DND-41 (cell line): ENCODE results near the gene SLC25A45.

Experiments
- ATAC-seq: fragments of 200-7000 bp; cut with Tn5 transposase; 3 replicates; pipeline ENCODE4 v1.9.1; 2021; ENCODE audit warnings: low read depth; ENCODE audit not compliant: insufficient read depth
- DNase-seq: peaks from one replicate; pipeline ENCODE4 v3.0.0-alpha.2; 2020
- H2AFZ ChIP-seq: 2 replicates; pipeline ENCODE4 v1.6.0; 2012; ENCODE audit warnings: low read depth, low read length
- H3K27ac ChIP-seq: 2 replicates; pipeline ENCODE4 v1.5.1; 2012; ENCODE audit warnings: low read length, inconsistent platforms
- H3K27me3 ChIP-seq: fragments of 200-600 bp; sonication (generic); 2 replicates; pipeline ENCODE4 v1.6.0; 2012; ENCODE audit warnings: low read length, mild to moderate bottlenecking, inconsistent platforms; ENCODE audit not compliant: insufficient read depth, poor library complexity
- H3K36me3 ChIP-seq: 2 replicates; pipeline ENCODE4 v1.5.1; 2012; ENCODE audit warnings: low read length, inconsistent platforms; ENCODE audit not compliant: insufficient read depth
- H3K4me1 ChIP-seq: 2 replicates; pipeline ENCODE4 v1.5.1; 2012; ENCODE audit warnings: mild to moderate bottlenecking, low read length; ENCODE audit not compliant: insufficient read depth
- H3K4me2 ChIP-seq: 2 replicates; pipeline ENCODE4 v1.6.0; 2012; ENCODE audit warnings: mild to moderate bottlenecking, moderate library complexity, low read length, inconsistent platforms; ENCODE audit not compliant: insufficient read depth
- H3K4me3 ChIP-seq, 2 experiments: fragments of 200-600 bp in 1 of 2; shearing (Covaris generic) in 1 of 2; 2 replicates each; pipeline ENCODE4 v1.5.1; 2012 to 2016; ENCODE audit warnings: inconsistent platforms in 2 of 2, low read length in 2 of 2, mild to moderate bottlenecking in 2 of 2, low read depth in 1 of 2, moderate library complexity in 1 of 2
- H3K79me2 ChIP-seq: 2 replicates; pipeline ENCODE4 v1.6.0; 2012; ENCODE audit warnings: low read length, inconsistent platforms; ENCODE audit not compliant: insufficient read depth
- H3K9ac ChIP-seq: 2 replicates; pipeline ENCODE4 v1.6.0; 2012; ENCODE audit warnings: low read depth, mild to moderate bottlenecking, inconsistent platforms, low read length, moderate library complexity
- H3K9me3 ChIP-seq: 2 replicates; pipeline ENCODE4 v1.5.1; 2012; ENCODE audit warnings: low read length, moderate library complexity, mild to moderate bottlenecking, inconsistent platforms; ENCODE audit not compliant: insufficient read depth, severe bottlenecking
- H4K20me1 ChIP-seq: 2 replicates; pipeline ENCODE4 v1.6.0; 2012; ENCODE audit warnings: low read length; ENCODE audit not compliant: insufficient read depth
- CTCF ChIP-seq: IDR thresholded peaks from 2 replicates; pipeline ENCODE4 v1.5.1; 2012; ENCODE audit warnings: borderline replicate concordance, low read length, moderate library complexity, mild to moderate bottlenecking; ENCODE audit not compliant: poor library complexity, severe bottlenecking; ENCODE audit errors: extremely low read depth
- EZH2 ChIP-seq: IDR thresholded peaks from 3 replicates; pipeline ENCODE4 v1.6.1; 2012; ENCODE audit warnings: borderline replicate concordance, low read depth, mild to moderate bottlenecking, moderate library complexity, low read length, inconsistent platforms; ENCODE audit not compliant: severe bottlenecking

The SLC25A45 gene

GRCh38 chr11:65410936-65411680 is 28.7 kb upstream of the SLC25A45 start:
- Histone ChIP-seq H3K9ac (no peak overlapping the region), H3K79me2 (no peaks in the 10 kb centered on the region), H3K9me3 (no peaks in the 10 kb centered on the region), H3K4me3 (no peak overlapping the region), H3K36me3 (peaks cover 54% of the 10 kb centered on the region), H2AFZ (no peak overlapping the region), H4K20me1 (no peaks in the 10 kb centered on the region), H3K4me1 (peaks cover 4% of the 10 kb centered on the region), H3K27ac (no peak overlapping the region), H3K27me3 (no peaks in the 10 kb centered on the region), H3K4me2 (no peak overlapping the region)
- TF ChIP-seq CTCF (no peak), EZH2 (no peak)
- ATAC-seq (no peak), DNase-seq (no peak)

- no peak for TF ChIP-seq EZH2
- no peak for TF ChIP-seq CTCF
- Histone ChIP-seq H3K36me3 (peaks cover 59% of the 10 kb centered on the region), H3K27me3 (no peaks in the 10 kb centered on the region), H3K4me2 (no peak overlapping the region), H4K20me1 (peaks cover 7% of the 10 kb centered on the region; the same call in 1 of the 2 replicates), H2AFZ (no peak overlapping the region), H3K79me2 (no peaks in the 10 kb centered on the region; the same call in 1 of the 2 replicates), H3K9ac (no peak overlapping the region), H3K4me3 (no peak overlapping the region), H3K4me1 (no peaks in the 10 kb centered on the region), H3K27ac (no peak overlapping the region), H3K9me3 (no peaks in the 10 kb centered on the region)
- no peak for ATAC-seq
- no peak for DNase-seq
These were observed 22.3 kb upstream of the SLC25A45 start for GRCh38 chr11:65404638-65405339.

GRCh38 chr11:65404210-65404609 is 21.8 kb upstream of the SLC25A45 start:
- no peaks in the 10 kb centered on the region for H3K9me3 ChIP-seq
- peaks cover 59% of the 10 kb centered on the region for H3K36me3 ChIP-seq
- H3K4me1 ChIP-seq = no peaks in the 10 kb centered on the region
- no peak overlapping the region for H3K4me2 ChIP-seq
- ATAC-seq = no peak
- DNase-seq = no peak
- H4K20me1 ChIP-seq = peaks cover 11% of the 10 kb centered on the region
- H3K27ac ChIP-seq = no peak overlapping the region
- H2AFZ ChIP-seq = no peak overlapping the region
- no peaks in the 10 kb centered on the region; the same call in 1 of the 2 replicates for H3K79me2 ChIP-seq
- no peak overlapping the region for H3K9ac ChIP-seq
- H3K27me3 ChIP-seq = no peaks in the 10 kb centered on the region
- TF ChIP-seq CTCF (no peak), EZH2 (no peak)
- H3K4me3 ChIP-seq = no peak overlapping the region
